GM12875 (cell line): ENCODE results near the gene OSBPL10.

ENCODE experiments used
- H3K4me3 ChIP-seq: one replicate; pipeline ENCODE4 v1.5.1; 2011; ENCODE audit warnings: low read depth, low read length, control low read depth
- TF ChIP-seq, protein P1 (sequence below): IDR thresholded peaks from 2 replicates; pipeline ENCODE4 v1.5.1; 2011; ENCODE audit warnings: low read depth, mild to moderate bottlenecking, control low read depth, inconsistent platforms, low read length, moderate library complexity, borderline replicate concordance; ENCODE audit not compliant: insufficient read depth

The OSBPL10 gene

DNA sequence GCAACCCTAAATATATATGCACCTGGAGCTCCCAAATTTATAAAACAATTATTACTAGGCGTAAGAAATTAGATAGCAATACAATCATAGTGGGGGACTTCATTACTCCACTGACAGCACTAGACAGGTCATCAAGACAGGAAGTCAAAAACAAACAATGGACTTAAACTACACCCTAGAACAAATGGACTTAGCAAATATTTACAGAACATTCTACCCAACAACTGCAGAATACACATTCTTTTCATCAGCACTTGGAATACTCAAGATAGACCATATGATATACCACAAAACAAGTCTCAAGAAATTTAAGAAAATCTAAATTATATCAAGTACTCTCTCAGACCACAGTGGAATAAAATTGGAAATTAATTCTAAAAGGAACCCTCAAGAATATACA lies 201.5 kb downstream of the OSBPL10 start:
- no peak overlapping the region for H3K4me3 ChIP-seq
- TF ChIP-seq, protein P1, sequence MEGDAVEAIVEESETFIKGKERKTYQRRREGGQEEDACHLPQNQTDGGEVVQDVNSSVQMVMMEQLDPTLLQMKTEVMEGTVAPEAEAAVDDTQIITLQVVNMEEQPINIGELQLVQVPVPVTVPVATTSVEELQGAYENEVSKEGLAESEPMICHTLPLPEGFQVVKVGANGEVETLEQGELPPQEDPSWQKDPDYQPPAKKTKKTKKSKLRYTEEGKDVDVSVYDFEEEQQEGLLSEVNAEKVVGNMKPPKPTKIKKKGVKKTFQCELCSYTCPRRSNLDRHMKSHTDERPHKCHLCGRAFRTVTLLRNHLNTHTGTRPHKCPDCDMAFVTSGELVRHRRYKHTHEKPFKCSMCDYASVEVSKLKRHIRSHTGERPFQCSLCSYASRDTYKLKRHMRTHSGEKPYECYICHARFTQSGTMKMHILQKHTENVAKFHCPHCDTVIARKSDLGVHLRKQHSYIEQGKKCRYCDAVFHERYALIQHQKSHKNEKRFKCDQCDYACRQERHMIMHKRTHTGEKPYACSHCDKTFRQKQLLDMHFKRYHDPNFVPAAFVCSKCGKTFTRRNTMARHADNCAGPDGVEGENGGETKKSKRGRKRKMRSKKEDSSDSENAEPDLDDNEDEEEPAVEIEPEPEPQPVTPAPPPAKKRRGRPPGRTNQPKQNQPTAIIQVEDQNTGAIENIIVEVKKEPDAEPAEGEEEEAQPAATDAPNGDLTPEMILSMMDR = no peak

DNA sequence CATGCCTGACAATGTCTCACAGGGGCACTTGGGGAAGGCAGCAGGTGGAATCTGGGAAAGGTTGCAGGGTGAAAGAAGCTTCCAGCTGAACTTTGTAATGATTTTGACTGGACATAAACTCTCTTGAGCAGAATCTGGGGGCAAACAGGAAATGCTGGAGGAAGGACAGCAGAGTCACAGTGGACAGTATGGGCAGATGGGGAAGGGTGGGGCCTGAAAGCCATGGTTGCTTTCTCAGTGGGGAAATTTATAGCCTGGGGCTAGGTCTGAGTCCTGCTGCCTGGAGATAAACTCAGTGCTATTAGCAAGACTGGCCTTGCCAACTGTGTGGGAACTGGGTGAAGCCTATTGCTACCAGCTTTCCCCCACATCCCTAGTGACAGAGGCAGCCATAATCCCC lies 203.2 kb downstream of the OSBPL10 start:
- TF ChIP-seq, protein P1 = no peak

GRCh38 chr3:31777092-31777491 lies 204.0 kb downstream of the OSBPL10 start:
- H3K4me3 ChIP-seq = no peak overlapping the region
- TF ChIP-seq, protein P1 = no peak

More for the DNA sequence above, 203.2 kb downstream of the OSBPL10 start:
- H3K4me3 ChIP-seq = no peak overlapping the region

DNA sequence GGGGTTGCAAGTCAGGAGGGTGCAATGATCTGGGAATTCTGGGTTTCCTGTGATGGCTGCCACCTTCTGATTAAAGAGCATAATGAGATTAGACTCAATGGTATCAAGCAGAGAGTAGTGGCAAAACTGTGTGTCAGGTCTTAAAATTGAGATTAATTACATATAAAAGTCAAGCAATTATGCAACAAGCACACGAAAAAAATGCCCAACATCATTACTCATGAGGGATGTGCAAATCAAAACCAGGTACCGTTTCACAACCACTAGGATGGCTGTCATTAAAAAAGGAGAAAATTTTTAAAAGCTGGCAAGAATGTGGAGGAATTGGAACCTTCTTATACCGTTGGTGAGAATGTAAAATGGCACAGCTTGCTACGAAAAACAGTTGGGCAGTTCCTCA lies 205.0 kb downstream of the OSBPL10 start:
- TF ChIP-seq, protein P1 = no peak
- H3K4me3 ChIP-seq = no peak overlapping the region

DNA sequence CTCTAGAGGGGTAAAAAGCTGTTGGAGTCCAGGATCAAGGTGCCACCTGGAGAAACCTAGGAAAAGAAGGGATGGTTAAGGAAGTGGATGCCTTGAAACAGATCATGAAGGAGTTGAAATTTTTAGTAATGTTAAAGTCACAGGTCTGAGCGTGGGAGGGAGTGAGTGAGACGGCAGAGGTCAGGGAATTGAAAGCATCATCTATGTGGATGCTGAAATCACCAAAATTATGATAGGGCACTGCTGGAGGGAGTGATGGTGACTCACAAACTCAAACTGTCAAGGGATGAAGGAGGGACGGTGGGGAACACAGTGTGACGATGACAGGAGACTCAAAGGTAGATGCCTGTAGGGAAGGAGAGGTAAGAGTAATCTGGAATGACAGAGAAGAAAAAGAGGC lies 205.7 kb downstream of the OSBPL10 start:
- TF ChIP-seq, protein P1 = no peak
- H3K4me3 ChIP-seq = no peak overlapping the region

- TF ChIP-seq, protein P1 = no peak
- no peak overlapping the region for H3K4me3 ChIP-seq
Observed at GRCh38 chr3:31772758-31773473, 208.1 kb downstream of the OSBPL10 start.

GRCh38 chr3:31772272-31772671 lies 208.8 kb downstream of the OSBPL10 start:
- TF ChIP-seq, protein P1 = no peak
- no peak overlapping the region for H3K4me3 ChIP-seq
